SJSA1 (cell line): ENCODE measurements around the gene ZNF33A. TPM values are rescaled to one million over a fixed set of nuclear protein-coding genes. Genes with fewer than 3 reads are reported as not detected.
"Not testable (repeated sequence)": the region's sequence is repeated elsewhere in the genome, so short reads cannot be mapped to it uniquely, and the experiment has no call there.

Experiments used
- DNase-seq, 2 experiments: peaks; one replicate each; pipeline ENCODE4 v3.0.0-alpha.2; 2015 to 2020; ENCODE audit warnings: low spot score in 2 of 2, low read depth in 1 of 2
- H3K27ac ChIP-seq: fragments of 250-450 bp; sonication (Bioruptor Pico); 2 replicates; pipeline ENCODE4 v1.5.1; 2020; ENCODE audit warnings: mild to moderate bottlenecking, moderate library complexity
- H3K27me3 ChIP-seq: fragments of 250-450 bp; sonication (Bioruptor Pico); replicated peaks from 2 replicates; pipeline ENCODE4 v1.5.1; 2020; ENCODE audit warnings: mild to moderate bottlenecking, moderate library complexity
- H3K36me3 ChIP-seq: fragments of 250-450 bp; sonication (Bioruptor Pico); 2 replicates; pipeline ENCODE4 v1.5.1; 2020; ENCODE audit warnings: mild to moderate bottlenecking
- H3K4me1 ChIP-seq: fragments of 250-450 bp; sonication (Bioruptor Pico); replicated peaks from 2 replicates; pipeline ENCODE4 v1.6.1; 2021; ENCODE audit warnings: mild to moderate bottlenecking
- H3K4me3 ChIP-seq: fragments of 250-450 bp; sonication (Bioruptor Pico); 2 replicates; pipeline ENCODE4 v1.5.1; 2020; ENCODE audit warnings: mild to moderate bottlenecking
- H3K9me3 ChIP-seq: fragments of 250-450 bp; sonication (Bioruptor Pico); replicated peaks from 2 replicates; pipeline ENCODE4 v1.5.1; 2020; ENCODE audit warnings: mild to moderate bottlenecking
- total RNA-seq: library from RNA; depleted of rRNA; stranded (reverse); fragments of >200 nt; shearing (Covaris generic); gene quantifications from 2 replicates; pipeline ENCODE4 v1.2.3, GENCODE V29; 2014

ZNF33A gene
- total RNA-seq, 1 experiment from 2014 or later, result 7.2 TPM

- Histone ChIP-seq H3K27me3 (no peaks in the 10 kb centered on the region), H3K27ac (no peak overlapping the region), H3K4me1 (peaks cover 6% of the 10 kb centered on the region; the same call in 1 of the 2 replicates), H3K4me3 (no peak overlapping the region), H3K36me3 (no peaks in the 10 kb centered on the region), H3K9me3 (no peaks in the 10 kb centered on the region)
- DNase-seq, result no peak
These were observed 2.5 kb upstream of the ZNF33A start for GRCh38 chr10:38007991-38008390.

GRCh38 chr10:38016354-38016753 is 5.9 kb downstream of the ZNF33A start:
- Histone ChIP-seq H3K4me1 (peaks cover 3% of the 10 kb centered on the region; the same call in 1 of the 2 replicates), H3K9me3 (no peaks in the 10 kb centered on the region), H3K27me3 (no peaks in the 10 kb centered on the region), H3K4me3 (no peak overlapping the region), H3K27ac (no peak overlapping the region), H3K36me3 (peaks cover 20% of the 10 kb centered on the region)
- DNase-seq, result no peak

GRCh38 chr10:38019124-38019523 is 8.6 kb downstream of the ZNF33A start:
- H3K4me1 ChIP-seq, H3K4me3 ChIP-seq, DNase-seq, H3K9me3 ChIP-seq, H3K27me3 ChIP-seq, H3K27ac ChIP-seq: not testable (repeated sequence)
- peaks cover 20% of the 10 kb centered on the region for H3K36me3 ChIP-seq

GRCh38 chr10:38025283-38025682 is 14.8 kb downstream of the ZNF33A start:
- Histone ChIP-seq H3K36me3 (peaks cover 3% of the 10 kb centered on the region), H3K9me3 (no peaks in the 10 kb centered on the region), H3K4me1 (no peaks in the 10 kb centered on the region), H3K27ac (no peak overlapping the region), H3K4me3 (no peak overlapping the region), H3K27me3 (no peaks in the 10 kb centered on the region)
- no peak for DNase-seq

GRCh38 chr10:38027986-38028385 is 17.5 kb downstream of the ZNF33A start:
- H3K4me1 ChIP-seq, result no peaks in the 10 kb centered on the region
- no peaks in the 10 kb centered on the region; the same call in 1 of the 2 replicates for H3K36me3 ChIP-seq
- H3K27ac ChIP-seq, result no peak overlapping the region
- H3K9me3 ChIP-seq, result no peaks in the 10 kb centered on the region
- no peak for DNase-seq
- H3K27me3 ChIP-seq, result no peaks in the 10 kb centered on the region
- no peak overlapping the region for H3K4me3 ChIP-seq

GRCh38 chr10:38032886-38033285 is 22.4 kb downstream of the ZNF33A start:
- no peak for DNase-seq
- Histone ChIP-seq H3K9me3 (no peaks in the 10 kb centered on the region), H3K27ac (no peak overlapping the region), H3K27me3 (no peaks in the 10 kb centered on the region), H3K4me3 (no peak overlapping the region), H3K36me3 (no peaks in the 10 kb centered on the region), H3K4me1 (no peaks in the 10 kb centered on the region)

- Histone ChIP-seq H3K4me1 (no peaks in the 10 kb centered on the region), H3K27ac (no peak overlapping the region), H3K36me3 (no peaks in the 10 kb centered on the region), H3K9me3 (no peaks in the 10 kb centered on the region), H3K4me3 (no peak overlapping the region), H3K27me3 (no peaks in the 10 kb centered on the region)
- DNase-seq, result no peak
These were observed 27.8 kb downstream of the ZNF33A start for GRCh38 chr10:38038107-38038931.

- Histone ChIP-seq H3K36me3 (no peaks in the 10 kb centered on the region), H3K9me3 (no peaks in the 10 kb centered on the region), H3K27me3 (no peaks in the 10 kb centered on the region), H3K4me1 (no peaks in the 10 kb centered on the region), H3K4me3 (no peak overlapping the region), H3K27ac (no peak overlapping the region)
- no peak for DNase-seq
These were observed 28.4 kb downstream of the ZNF33A start for GRCh38 chr10:38038932-38039245.

GRCh38 chr10:38043516-38043915 is 33.0 kb downstream of the ZNF33A start:
- DNase-seq, result no peak
- H3K9me3 ChIP-seq, result no peaks in the 10 kb centered on the region

GRCh38 chr10:38045129-38045528 is 34.7 kb downstream of the ZNF33A start:
- Histone ChIP-seq H3K36me3 (no peaks in the 10 kb centered on the region), H3K27me3 (no peaks in the 10 kb centered on the region), H3K9me3 (no peaks in the 10 kb centered on the region), H3K27ac (no peak overlapping the region), H3K4me3 (no peak overlapping the region), H3K4me1 (no peaks in the 10 kb centered on the region)
- no peak for DNase-seq

More at GRCh38 chr10:38043516-38043915, 33.0 kb downstream of the ZNF33A start:
- Histone ChIP-seq H3K27me3 (no peaks in the 10 kb centered on the region), H3K27ac (no peak overlapping the region), H3K4me3 (no peak overlapping the region), H3K36me3 (no peaks in the 10 kb centered on the region), H3K4me1 (no peaks in the 10 kb centered on the region)

GRCh38 chr10:38047666-38048065 is 37.2 kb downstream of the ZNF33A start:
- Histone ChIP-seq H3K27me3 (no peaks in the 10 kb centered on the region), H3K9me3 (no peaks in the 10 kb centered on the region), H3K36me3 (no peaks in the 10 kb centered on the region), H3K27ac (no peak overlapping the region), H3K4me3 (no peak overlapping the region), H3K4me1 (no peaks in the 10 kb centered on the region)
- no peak for DNase-seq

- H3K27me3 ChIP-seq, result no peaks in the 10 kb centered on the region
- DNase-seq, result no peak
- H3K4me1 ChIP-seq, result no peaks in the 10 kb centered on the region
- peaks cover 3% of the 10 kb centered on the region; the same call in 1 of the 2 replicates for H3K36me3 ChIP-seq
- no peak overlapping the region for H3K4me3 ChIP-seq
- H3K9me3 ChIP-seq, result no peaks in the 10 kb centered on the region
- no peak overlapping the region for H3K27ac ChIP-seq
These were observed 39.7 kb downstream of the ZNF33A start for GRCh38 chr10:38050212-38050611.

GRCh38 chr10:38054361-38054797 is 43.9 kb downstream of the ZNF33A start:
- no peak overlapping the region for H3K27ac ChIP-seq

GRCh38 chr10:38055274-38055894 is 44.9 kb downstream of the ZNF33A start:
- not testable (repeated sequence) for H3K36me3 ChIP-seq, H3K4me3 ChIP-seq, H3K27ac ChIP-seq, DNase-seq, H3K4me1 ChIP-seq, H3K9me3 ChIP-seq, H3K27me3 ChIP-seq

More at GRCh38 chr10:38054361-38054797, 43.9 kb downstream of the ZNF33A start:
- Histone ChIP-seq H3K4me1 (no peaks in the 10 kb centered on the region), H3K27me3 (no peaks in the 10 kb centered on the region), H3K4me3 (no peak overlapping the region), H3K9me3 (0 out of 2 replicates have a peak, but pooled peaks cover 3% of the 10 kb centered on the region), H3K36me3 (peaks cover 6% of the 10 kb centered on the region; the same call in 1 of the 2 replicates)
- DNase-seq, result no peak
